ENCODE measurements around the gene ELF5. TPM values are rescaled to one million over a fixed set of nuclear protein-coding genes. Genes with fewer than 3 reads are reported as not detected.

ELF5 gene
- total RNA-seq, 2 donors from 2014 or later, result not detected

DNA sequence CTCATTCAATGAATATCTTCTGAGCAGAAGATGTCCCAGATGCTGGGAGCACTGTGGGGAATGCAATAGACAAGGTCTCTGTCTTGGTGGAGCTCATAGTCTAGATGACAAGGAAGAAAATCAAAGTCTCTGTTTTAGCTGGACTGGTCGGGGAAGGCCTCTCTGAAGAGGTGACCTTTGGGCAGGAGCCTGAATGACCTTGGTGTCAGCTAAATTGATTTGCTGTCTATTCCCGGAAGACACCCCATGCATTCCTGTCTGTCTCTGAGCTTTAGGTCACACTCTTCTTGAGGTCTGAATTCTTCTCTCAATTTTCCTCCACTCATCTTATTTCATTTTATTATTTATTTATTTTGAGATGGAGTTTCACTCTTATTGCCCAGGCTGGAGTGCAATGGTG lies 14.5 kb upstream of the ELF5 start:
- H3K27ac Mint-ChIP-seq, result no peak overlapping the region
- H3K36me3 Mint-ChIP-seq, result no peaks in the 10 kb centered on the region
- DNase-seq (ENCODE audit: low spot score in 2 of 2) (no peak), ATAC-seq (no peak)
- H3K9me3 Mint-ChIP-seq, result no peaks in the 10 kb centered on the region

DNA sequence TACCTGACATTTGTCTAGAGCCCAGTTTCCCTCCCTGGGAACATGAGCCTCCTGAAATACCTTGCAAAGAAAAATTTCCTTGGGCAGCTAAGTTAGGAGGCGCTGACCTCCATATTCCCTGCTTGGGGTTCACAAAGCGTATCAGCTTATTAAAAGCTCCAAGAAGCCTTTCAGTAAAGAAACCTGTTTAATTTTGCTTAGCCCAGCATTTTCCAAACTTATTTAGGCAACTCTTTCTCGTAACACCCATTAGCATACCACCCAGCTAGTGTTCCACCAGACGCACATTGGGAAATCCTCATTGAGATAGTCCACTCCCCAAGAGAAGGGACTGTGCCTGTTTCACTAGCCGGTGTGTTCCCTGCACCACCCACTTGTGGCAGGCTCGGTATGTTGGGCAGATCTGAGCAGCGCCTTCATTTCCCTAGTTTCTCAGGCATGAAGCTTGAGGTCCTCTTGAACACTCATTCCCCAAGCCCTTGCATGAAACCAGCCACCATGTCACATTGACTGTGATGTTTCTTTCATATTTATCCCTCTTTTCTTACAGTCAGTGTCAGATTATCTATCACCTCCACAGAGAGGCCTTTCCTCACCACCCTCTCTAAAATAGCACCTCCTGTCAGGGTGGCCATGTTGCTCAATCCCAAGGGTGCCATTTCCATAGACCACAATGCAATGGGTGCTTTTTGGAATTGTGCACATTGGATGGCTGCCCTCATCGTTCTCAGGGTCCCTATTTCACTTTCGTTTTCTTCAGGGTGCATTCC lies 12.5 kb upstream of the ELF5 start:
- Mint-ChIP-seq H3K27ac (peak overlapping the region in 1 of 2 donors; percentile 77), H3K9me3 (no peaks in the 10 kb centered on the region), H3K36me3 (no peaks in the 10 kb centered on the region)
- no peak for DNase-seq (ENCODE audit: low spot score in 2 of 2)
- ATAC-seq, result no peak

DNA sequence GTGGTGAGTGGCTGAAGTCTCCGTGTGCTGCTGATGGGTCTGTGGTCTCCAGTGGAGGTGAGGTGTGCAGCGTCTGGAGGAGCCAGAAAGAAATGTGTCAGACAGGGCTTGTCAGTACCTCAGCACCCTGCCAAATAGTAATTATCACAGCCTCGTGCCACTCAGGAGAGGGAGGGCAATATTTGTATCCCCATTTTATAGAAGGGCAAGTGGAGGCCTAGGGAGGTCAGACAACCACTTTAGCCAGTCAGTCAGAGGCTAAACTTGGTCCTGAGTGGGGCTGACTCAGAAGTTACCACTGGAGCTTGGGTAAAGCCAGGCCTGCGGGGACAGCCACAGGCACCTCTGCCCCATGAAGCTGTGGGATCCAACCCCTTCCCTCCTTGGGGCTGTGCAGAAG lies 11.5 kb upstream of the ELF5 start:
- Mint-ChIP-seq H3K36me3 (no peaks in the 10 kb centered on the region), H3K27ac (no peak overlapping the region), H3K9me3 (no peaks in the 10 kb centered on the region)
- ATAC-seq, result no peak
- DNase-seq (ENCODE audit: low spot score in 2 of 2), result no peak

DNA sequence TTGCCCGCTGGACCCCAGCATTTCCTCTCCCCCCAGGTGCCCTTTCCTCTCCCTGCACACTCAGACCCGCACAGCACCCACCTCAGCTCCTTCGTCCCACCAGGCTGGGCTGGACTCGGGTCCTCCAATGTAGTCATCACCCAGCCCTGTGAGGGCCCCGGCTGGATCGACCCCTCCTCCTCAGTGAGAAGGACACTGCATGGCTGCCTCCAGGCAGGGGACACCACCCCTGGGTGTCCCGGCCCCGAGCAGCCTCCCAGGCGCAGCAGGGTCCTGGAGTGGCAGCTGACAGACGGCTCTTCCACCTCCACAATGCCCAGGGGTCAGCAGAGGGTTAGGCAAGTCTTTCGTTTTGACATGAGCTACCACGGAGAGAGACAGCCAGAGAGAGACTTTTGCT lies 11.1 kb upstream of the ELF5 start:
- no peaks in the 10 kb centered on the region for H3K36me3 Mint-ChIP-seq
- no peak overlapping the region for H3K27ac Mint-ChIP-seq
- ATAC-seq, result no peak

DNA sequence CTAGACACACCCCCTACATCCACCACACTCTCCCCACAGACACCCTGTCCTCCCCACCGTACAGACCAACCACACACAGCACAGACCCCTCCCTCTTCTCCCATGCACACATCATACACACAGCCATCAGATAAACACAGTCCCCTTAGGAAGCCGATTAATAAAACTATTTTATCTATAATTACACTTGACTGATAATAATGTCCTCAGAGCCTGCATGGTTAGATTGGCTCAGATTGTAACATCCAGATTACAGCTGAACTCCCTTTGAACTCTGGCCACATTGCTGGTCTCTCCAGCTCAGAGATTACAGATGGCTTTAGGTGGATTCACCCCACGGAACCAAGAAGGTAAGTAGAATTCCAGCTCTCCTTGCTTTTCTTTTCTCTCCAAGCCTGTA lies 9.5 kb upstream of the ELF5 start:
- ATAC-seq, result no peak
- no peak overlapping the region for H3K27ac Mint-ChIP-seq
- no peaks in the 10 kb centered on the region for H3K36me3 Mint-ChIP-seq
- no peaks in the 10 kb centered on the region for H3K9me3 Mint-ChIP-seq
- DNase-seq (ENCODE audit: low spot score in 2 of 2), result no peak

More for the DNA sequence above, 11.1 kb upstream of the ELF5 start:
- no peaks in the 10 kb centered on the region for H3K9me3 Mint-ChIP-seq
- no peak for DNase-seq (ENCODE audit: low spot score in 2 of 2)

DNA sequence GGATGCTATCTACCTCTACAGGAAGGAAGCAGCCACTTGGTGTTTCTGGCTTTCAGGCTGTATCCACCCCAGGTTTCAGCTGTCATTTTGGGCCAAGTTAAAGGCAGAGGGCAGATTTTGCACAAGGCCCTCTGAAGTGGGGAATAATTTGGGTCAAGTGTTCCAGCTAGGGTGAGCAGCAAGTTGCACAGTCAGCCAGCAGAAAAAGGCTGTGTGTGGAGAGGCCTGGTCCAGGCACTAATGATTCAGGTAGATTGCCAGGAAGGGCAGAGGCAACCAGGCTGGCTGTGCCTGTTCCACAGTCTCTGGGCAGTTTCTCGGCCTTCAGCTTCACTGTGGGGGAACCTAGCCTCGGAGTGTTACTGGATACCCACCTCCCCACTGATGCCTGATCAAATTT lies 8.6 kb upstream of the ELF5 start:
- no peaks in the 10 kb centered on the region for H3K9me3 Mint-ChIP-seq
- H3K36me3 Mint-ChIP-seq, result no peaks in the 10 kb centered on the region
- DNase-seq (ENCODE audit: low spot score in 2 of 2), result no peak
- no peak for ATAC-seq
- H3K27ac Mint-ChIP-seq, result no peak overlapping the region

DNA sequence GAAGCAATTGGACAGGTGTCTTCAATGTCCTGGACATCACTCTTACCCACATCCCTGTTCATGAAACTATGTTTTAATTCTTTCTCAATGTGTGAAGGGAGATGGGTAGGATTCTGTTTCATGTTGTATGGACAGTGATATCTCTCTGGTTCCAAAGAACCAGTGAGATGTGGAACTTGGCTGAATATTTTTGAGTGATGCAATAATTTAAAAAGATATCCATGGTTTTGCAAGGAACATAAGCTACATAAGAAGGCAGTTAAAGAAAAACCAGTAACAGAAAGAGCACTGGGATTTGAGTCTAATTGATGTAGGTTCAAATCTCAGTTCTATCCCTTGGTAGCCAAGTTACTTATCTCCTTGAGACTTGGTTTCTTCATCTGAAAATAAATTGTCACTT lies 7.7 kb upstream of the ELF5 start:
- DNase-seq (ENCODE audit: low spot score in 2 of 2), result no peak
- Mint-ChIP-seq H3K36me3 (no peaks in the 10 kb centered on the region), H3K9me3 (no peaks in the 10 kb centered on the region), H3K27ac (no peak overlapping the region)
- ATAC-seq, result no peak

DNA sequence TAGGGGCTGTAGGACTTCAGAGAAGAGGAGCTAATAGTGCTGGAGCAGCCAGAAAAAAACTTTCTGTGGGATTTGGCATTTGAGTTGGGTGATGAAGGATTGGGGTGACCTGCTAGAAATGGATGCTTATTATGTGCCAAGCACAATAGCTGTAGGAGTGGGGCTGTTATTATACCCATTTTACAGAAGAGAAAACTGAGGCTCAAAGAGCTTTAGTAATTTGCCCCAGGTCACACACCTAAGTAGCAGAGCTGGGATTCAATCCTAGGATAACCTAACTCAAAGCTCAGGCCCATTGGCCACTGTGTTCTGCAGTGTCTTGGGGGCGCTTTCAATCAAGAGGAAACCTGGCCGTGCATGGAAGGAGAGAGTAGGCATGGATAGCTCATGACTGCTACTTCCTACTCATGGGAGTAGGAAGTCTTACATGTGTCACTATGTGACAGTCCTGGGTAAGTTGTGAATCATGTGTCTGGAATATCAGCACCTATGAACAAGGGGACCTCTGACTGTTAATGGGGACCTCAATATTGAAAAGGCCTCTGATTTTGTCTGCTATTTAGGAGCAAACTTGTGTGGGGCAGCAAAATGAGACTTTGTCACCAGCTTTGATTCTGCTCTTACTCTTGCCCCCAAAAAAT lies 6.1 kb upstream of the ELF5 start:
- no peaks in the 10 kb centered on the region for H3K36me3 Mint-ChIP-seq
- ATAC-seq (no peak), DNase-seq (ENCODE audit: low spot score in 2 of 2) (no peak)
- no peak overlapping the region for H3K27ac Mint-ChIP-seq
- no peaks in the 10 kb centered on the region for H3K9me3 Mint-ChIP-seq

DNA sequence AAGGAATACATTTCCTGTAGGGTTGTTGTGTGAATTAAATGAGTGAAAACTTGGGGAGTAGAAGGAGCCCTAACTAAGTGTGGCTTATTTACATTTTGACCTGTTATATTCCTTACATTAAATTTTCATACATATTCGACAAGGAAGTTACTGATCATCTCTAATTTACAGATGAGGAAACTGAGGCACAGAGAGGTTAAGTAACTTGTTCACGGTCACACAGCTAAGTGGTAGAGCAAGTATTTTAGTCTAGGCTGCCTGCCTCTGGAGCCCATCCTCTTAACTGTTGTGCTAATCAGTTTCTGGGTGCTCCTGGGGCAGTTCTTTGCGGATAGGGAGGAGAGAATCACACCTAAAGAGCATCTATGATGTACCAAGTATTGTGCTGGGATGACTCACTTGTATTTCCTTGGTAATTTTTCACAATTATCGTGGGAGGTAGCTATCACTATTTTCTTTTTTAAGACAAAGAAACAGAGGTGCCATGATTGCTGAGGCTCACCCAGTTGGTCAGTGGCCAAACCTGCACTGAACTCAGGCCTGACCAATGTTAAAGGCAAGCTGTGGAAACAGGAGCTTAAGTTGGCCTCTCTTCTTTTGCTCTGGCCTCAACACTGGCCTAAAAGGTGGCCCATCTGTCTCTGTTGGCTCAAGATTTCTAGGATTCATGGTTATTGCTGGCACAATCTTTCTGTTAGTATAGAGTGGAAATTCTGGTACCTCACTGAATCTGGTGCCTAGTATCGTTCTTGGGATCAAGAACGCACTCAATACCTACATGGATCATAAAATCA lies 2.9 kb upstream of the ELF5 start:
- H3K9me3 Mint-ChIP-seq, result no peaks in the 10 kb centered on the region
- no peaks in the 10 kb centered on the region for H3K36me3 Mint-ChIP-seq
- ATAC-seq, result no peak
- no peak overlapping the region for H3K27ac Mint-ChIP-seq
- no peak for DNase-seq (ENCODE audit: low spot score in 2 of 2)

DNA sequence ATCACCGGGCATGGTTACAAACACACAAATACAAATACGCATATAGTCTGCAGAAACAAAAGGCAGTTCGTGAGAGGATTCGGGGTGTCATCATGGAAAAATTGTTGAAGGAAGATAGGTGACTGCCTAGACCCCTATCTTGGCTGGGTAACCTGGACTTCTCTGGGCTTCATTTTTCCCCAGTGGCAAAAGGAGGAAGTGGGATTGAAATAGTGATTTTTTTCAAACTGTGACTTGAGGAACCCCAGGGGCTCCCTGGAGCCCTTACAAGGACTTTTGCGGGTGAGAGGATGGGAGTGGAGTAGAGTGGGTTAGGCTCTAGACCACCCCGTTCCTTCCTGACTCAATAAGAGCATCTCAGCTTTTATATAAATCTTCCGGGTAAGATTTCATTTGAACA lies 1.0 kb upstream of the ELF5 start:
- no peaks in the 10 kb centered on the region for H3K9me3 Mint-ChIP-seq
- H3K36me3 Mint-ChIP-seq, result no peaks in the 10 kb centered on the region

DNA sequence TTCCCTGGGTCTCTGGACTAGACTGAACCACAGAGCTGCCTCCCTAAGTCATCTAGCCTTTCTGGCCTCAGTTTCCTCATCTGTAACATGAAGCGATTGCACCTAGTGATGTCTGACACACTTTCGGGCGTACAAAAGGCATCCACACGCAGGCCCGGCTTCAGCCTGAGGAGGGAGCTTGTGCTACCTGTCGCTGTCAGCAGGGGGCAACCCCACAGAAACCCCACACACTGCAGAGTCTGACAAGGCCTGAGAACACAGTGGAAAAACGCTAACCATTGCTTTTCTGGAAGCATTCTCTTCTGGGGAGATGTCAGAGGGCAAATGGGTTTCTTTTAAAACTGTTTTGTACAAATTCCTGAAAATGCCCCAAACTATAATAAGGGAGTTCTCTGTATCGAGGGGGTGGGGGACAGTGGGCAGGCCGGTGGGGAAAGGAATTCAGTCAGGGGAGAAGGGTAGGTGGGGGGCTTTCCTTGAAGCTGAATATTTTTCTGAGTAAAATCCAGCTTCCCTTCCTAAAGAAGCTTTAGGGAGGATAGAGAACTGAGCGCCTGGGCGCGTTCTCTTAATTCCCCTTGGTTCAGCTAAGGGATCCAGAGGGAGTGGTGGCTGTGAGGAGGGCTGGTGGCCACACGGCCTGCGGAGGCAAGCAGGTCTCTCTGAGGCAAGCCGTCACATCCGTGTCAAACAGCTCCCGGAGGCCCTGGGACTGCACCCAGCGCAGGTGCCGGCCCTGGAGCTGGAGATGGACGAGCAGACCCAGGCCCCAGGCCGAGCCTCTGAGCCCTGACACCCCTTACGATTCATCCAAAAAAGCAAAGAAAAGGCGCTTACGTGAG lies 533 bp downstream of the ELF5 start:
- Mint-ChIP-seq H3K27ac (no peak overlapping the region), H3K36me3 (no peaks in the 10 kb centered on the region), H3K9me3 (no peaks in the 10 kb centered on the region)
- peak in 1 of 2 donors; percentile 63 for DNase-seq (ENCODE audit: low spot score in 2 of 2)
- peak; percentile 67 to 88 for ATAC-seq

More for the DNA sequence above, 1.0 kb upstream of the ELF5 start:
- ATAC-seq, result no peak
- DNase-seq (ENCODE audit: low spot score in 2 of 2), result no peak
- H3K27ac Mint-ChIP-seq, result no peak overlapping the region

DNA sequence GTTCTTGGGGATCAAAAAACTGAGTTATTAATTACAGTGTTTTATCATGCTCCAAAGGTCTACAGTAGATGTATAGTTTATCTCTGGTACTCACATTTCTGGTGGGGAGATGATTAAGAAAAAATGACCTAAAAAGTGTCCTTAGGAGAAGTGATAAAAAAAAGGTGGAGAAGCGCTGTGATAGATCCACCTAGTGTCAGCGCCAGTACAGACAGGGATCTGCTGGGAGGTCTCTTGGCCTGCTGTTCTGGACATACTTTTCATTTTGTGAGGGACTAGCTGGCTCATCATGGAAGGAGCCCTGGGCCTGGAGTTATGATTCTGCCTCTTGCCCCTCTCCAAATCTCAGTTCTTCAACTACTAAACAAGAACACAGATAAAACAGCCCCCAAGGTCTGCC lies 2.9 kb downstream of the ELF5 start:
- no peaks in the 10 kb centered on the region for H3K9me3 Mint-ChIP-seq
- ATAC-seq (no peak), DNase-seq (ENCODE audit: low spot score in 2 of 2) (no peak)
- no peaks in the 10 kb centered on the region for H3K36me3 Mint-ChIP-seq
- no peak overlapping the region for H3K27ac Mint-ChIP-seq

DNA sequence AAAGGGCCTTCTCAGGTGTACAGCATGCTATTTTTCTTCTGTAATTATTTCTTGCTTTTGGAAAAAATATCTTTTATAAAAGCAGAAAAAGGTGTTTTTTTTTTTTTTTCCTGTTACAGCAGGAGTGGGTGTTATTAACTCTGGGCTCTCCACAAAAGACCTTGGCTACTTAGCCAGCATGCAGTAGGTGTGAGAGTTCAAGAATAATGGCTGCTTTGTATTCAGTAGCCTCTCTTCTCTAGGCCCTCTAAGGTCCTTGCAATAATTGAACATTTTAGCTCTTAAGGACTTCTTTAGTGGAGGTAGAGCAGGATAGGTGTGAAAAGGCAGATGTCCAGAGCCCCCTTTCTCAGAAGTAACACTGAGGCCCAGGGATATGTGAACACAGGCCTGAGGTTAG lies 3.4 kb downstream of the ELF5 start:
- Mint-ChIP-seq H3K36me3 (no peaks in the 10 kb centered on the region), H3K9me3 (no peaks in the 10 kb centered on the region), H3K27ac (no peak overlapping the region)
- no peak for DNase-seq (ENCODE audit: low spot score in 2 of 2)
- no peak for ATAC-seq

DNA sequence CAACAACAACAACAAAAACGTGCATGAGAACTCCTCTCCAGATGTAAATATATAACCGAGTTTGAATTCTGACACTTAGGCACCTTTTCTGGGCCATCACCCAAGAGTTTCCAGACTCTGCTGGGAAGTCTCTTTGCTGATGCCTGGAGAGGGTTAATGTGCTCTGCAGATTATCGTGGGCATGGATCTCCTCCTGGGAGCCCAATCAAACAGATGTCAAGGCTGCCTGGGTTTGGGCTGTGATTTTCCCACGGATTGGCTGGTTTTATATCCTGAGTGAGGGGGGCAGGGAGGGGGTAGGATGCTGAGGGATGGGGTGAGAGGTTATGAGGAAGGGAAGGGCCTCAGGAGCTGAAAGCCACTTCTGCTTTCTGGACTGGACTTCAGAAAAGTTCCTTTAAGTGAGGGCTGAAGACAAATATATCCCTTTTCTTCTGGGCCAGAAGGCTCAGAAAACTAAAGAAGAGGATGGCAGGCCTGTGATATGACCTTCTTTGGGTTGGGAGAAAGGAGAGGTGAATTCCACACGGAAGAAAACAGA lies 4.2 kb downstream of the ELF5 start:
- Mint-ChIP-seq H3K9me3 (no peaks in the 10 kb centered on the region), H3K36me3 (no peaks in the 10 kb centered on the region), H3K27ac (no peak overlapping the region)
- DNase-seq (ENCODE audit: low spot score in 2 of 2) (no peak), ATAC-seq (no peak)

DNA sequence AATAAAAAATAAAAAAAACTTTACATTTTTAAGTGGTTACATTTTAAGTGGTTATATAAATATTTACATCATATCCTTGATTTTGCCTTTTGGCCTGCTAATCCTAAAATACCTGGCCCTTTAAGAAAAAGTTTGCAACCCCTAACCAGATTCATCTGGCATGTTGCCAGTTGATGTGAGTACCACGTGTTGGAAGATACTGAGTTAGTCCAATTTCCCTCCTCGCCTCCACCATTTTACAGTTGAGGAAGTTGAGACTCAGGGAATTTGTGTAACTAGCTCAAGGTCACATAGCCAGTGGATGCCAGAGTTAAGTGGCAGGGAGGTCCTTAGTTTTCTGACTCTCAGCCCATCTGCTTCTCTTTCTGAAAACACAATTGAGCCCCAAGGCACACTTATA lies 5.1 kb downstream of the ELF5 start:
- DNase-seq (ENCODE audit: low spot score in 2 of 2) (no peak), ATAC-seq (no peak)
- Mint-ChIP-seq H3K27ac (no peak overlapping the region), H3K36me3 (no peaks in the 10 kb centered on the region), H3K9me3 (no peaks in the 10 kb centered on the region)

DNA sequence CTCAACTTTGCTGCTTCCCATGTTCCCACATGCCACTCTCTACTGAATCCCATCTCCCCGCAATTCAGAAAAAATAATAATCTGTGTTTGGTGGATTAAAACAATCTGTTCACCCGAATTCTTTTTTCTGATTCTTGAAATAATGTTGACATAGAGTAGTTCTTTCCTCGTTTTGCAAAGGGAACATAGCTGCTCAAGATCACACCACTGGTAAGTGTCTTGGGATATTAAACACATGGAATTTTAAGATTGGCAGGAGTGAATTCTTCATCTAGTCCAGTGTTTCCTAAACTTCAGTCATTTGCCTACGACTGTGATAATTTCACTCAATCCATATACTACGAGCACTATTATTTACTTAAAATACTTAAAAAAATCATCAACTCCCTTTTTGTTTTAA lies 6.0 kb downstream of the ELF5 start:
- ATAC-seq (no peak), DNase-seq (ENCODE audit: low spot score in 2 of 2) (no peak)
- H3K27ac Mint-ChIP-seq, result no peak overlapping the region
- H3K9me3 Mint-ChIP-seq, result no peaks in the 10 kb centered on the region
- H3K36me3 Mint-ChIP-seq, result no peaks in the 10 kb centered on the region

Measured in activated naive CD4-positive, alpha-beta T cell treated with anti-CD3 and anti-CD28 coated beads, Interleukin-2, amount 50 U/mL, for 72 hours (primary cell).